Adrenal gland (tissue), 5 donors: ENCODE results near the gene KCNAB1.

Experiments
- CTCF ChIP-seq, 6 experiments: fragments of 450-650 bp in 4 of 6; fragments of 200-600 bp in 2 of 6; sonication (generic) in 1 of 6; IDR thresholded peaks; 1 replicate in 5 of 6; 2 replicates in 1 of 6; pipeline versions ENCODE4 v1.5.1 to v1.8.0; 2016 to 2021; ENCODE audit warnings: antibody characterized with exemption in 6 of 6, mild to moderate bottlenecking in 2 of 6, moderate library complexity in 1 of 6
- POLR2A ChIP-seq, 2 donors: fragments of 450-650 bp; IDR thresholded peaks; one replicate each; pipeline ENCODE4 v1.6.1; 2017; ENCODE audit warnings: antibody characterized with exemption in 2 of 2, mild to moderate bottlenecking in 2 of 2, moderate library complexity in 1 of 2
- donor health status: DM: no; HTN: no; CAD: no.

- TF ChIP-seq CTCF (IDR thresholded peaks at IDR 0.05), result no peak
- TF ChIP-seq POLR2A (IDR thresholded peaks at IDR 0.05), result no peak
Measured at GRCh38 chr3:156214676-156215075, 94.3 kb downstream of the KCNAB1 start.
